Measurements from ENCODE around the gene MYADML2. TPM values are rescaled to one million over a fixed set of nuclear protein-coding genes. Genes with fewer than 3 reads are reported as not detected.
"Not testable (repeated sequence)": the region's sequence is repeated elsewhere in the genome, so short reads cannot be mapped to it uniquely, and the experiment has no call there.

Gene MYADML2
- total RNA-seq, 1 donor from 2014 or later = not detected

DNA sequence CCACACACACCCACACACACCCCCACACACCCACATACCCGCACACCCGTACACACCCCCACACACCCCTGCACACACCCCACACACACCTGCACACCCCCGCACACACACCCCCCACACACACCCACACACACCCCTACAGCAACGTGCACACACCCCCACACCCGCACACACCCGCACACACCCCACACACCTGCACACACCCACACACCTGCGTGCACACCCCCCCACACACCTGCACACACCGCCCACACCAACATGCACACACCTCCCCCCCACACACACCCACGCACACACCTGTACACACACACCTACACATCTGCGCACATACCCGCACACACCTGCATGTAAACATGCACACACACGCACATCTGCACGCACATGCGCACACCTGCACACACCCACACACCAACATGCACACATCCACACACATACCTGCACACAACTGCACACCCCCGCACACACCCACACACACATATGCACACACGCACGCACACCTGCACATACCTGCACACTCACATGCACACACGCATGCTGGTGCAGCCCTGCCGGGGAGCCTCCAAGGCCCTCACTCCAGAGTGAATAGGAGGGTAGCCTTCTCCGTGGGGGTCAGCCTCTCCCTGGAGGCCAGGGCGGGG lies 37.9 kb upstream of the MYADML2 start:
- FAIRE-seq = peak; percentile 75
- H3K36me3 ChIP-seq (ENCODE audit: control insufficient read depth, insufficient read depth, low read length) = peaks cover 6% of the 10 kb centered on the region
- no peaks in the 10 kb centered on the region for H3K27me3 ChIP-seq (ENCODE audit: control insufficient read depth, insufficient read depth, low read length)
- TF ChIP-seq, protein P1, sequence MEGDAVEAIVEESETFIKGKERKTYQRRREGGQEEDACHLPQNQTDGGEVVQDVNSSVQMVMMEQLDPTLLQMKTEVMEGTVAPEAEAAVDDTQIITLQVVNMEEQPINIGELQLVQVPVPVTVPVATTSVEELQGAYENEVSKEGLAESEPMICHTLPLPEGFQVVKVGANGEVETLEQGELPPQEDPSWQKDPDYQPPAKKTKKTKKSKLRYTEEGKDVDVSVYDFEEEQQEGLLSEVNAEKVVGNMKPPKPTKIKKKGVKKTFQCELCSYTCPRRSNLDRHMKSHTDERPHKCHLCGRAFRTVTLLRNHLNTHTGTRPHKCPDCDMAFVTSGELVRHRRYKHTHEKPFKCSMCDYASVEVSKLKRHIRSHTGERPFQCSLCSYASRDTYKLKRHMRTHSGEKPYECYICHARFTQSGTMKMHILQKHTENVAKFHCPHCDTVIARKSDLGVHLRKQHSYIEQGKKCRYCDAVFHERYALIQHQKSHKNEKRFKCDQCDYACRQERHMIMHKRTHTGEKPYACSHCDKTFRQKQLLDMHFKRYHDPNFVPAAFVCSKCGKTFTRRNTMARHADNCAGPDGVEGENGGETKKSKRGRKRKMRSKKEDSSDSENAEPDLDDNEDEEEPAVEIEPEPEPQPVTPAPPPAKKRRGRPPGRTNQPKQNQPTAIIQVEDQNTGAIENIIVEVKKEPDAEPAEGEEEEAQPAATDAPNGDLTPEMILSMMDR (IDR thresholded peaks at IDR 0.05; ENCODE audit: insufficient read depth, low read length, severe bottlenecking) = no peak
- DNase-seq (ENCODE audit: low read depth) = no peak
- no peak overlapping the region for H3K4me3 ChIP-seq (ENCODE audit: low read depth, low read length)

- H3K4me3 ChIP-seq (ENCODE audit: low read depth, low read length) = no peak overlapping the region
- TF ChIP-seq, protein P1 (IDR thresholded peaks at IDR 0.05; ENCODE audit: insufficient read depth, low read length, severe bottlenecking) = no peak
- DNase-seq (ENCODE audit: low read depth) (no peak), FAIRE-seq (no peak)
- H3K27me3 ChIP-seq (ENCODE audit: control insufficient read depth, insufficient read depth, low read length) = no peaks in the 10 kb centered on the region
- H3K36me3 ChIP-seq (ENCODE audit: control insufficient read depth, insufficient read depth, low read length) = peaks cover 6% of the 10 kb centered on the region
Observed at GRCh38 chr17:81983639-81984373, 36.8 kb upstream of the MYADML2 start.

DNA sequence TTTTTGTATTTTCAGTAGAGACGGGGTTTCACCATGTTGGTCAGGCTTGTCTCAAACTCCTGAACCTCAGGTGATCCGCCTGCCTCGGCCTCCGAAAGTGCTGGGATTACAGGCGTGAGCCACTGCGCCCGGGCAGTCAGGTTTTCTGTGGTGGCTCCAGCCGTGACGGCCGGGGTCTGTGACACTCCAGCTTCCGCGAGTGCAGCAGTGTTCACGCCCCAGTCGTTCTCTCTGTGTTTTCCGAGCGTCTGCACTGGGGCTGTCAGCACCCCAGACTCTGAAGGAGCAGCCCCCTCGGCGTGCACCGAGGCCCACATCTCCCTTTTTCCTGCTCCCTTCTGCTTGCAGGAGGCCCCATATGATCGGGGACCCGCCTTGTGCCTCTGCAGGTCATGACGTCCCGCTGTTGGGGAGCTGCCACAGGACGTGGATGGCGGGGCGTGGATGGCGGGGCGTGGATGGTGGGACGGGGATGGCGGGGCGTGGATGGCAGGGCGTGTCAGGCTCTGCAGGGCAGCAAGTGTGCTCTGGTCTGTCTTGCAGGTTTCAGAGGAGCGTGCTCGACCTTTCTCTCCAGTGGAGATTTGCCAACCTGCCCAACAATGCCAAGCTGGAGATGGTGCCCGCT lies 36.1 kb upstream of the MYADML2 start:
- no peak for DNase-seq (ENCODE audit: low read depth)
- TF ChIP-seq, protein P1 (IDR thresholded peaks at IDR 0.05; ENCODE audit: insufficient read depth, low read length, severe bottlenecking) = no peak
- H3K27me3 ChIP-seq (ENCODE audit: control insufficient read depth, insufficient read depth, low read length) = no peaks in the 10 kb centered on the region
- FAIRE-seq = no peak
- H3K4me3 ChIP-seq (ENCODE audit: low read depth, low read length) = no peak overlapping the region
- H3K36me3 ChIP-seq (ENCODE audit: control insufficient read depth, insufficient read depth, low read length) = peaks cover 6% of the 10 kb centered on the region

DNA sequence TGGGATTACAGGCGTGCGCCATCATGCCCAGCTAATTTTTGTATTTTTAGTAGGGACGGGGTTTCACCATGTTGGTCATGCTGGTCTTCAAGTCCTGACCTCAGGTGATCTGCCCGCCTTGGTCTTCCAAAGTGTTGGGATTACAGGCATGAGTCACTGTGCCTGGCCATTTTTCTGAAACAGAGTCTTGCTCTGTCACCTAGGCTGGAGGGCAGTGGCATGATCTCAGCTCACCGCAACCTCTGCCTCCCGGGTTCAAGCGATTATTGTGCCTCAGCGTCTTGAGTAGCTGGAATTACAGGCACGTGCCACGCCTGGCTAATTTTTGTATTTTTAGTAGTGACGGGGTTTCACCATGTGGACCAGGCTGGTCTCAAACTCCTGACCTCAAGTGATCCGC lies 34.5 kb upstream of the MYADML2 start:
- DNase-seq (ENCODE audit: low read depth); FAIRE-seq; H3K4me3 ChIP-seq (ENCODE audit: low read depth, low read length); H3K36me3 ChIP-seq (ENCODE audit: control insufficient read depth, insufficient read depth, low read length); H3K27me3 ChIP-seq (ENCODE audit: control insufficient read depth, insufficient read depth, low read length): not testable (repeated sequence)

GRCh38 chr17:81980707-81981343 lies 33.8 kb upstream of the MYADML2 start:
- Histone ChIP-seq H3K27me3 (ENCODE audit: control insufficient read depth, insufficient read depth, low read length) (no peaks in the 10 kb centered on the region), H3K36me3 (ENCODE audit: control insufficient read depth, insufficient read depth, low read length) (peaks cover 5% of the 10 kb centered on the region), H3K4me3 (ENCODE audit: low read depth, low read length) (no peak overlapping the region)
- TF ChIP-seq, protein P1 (IDR thresholded peaks at IDR 0.05; ENCODE audit: insufficient read depth, low read length, severe bottlenecking) = no peak
- DNase-seq (ENCODE audit: low read depth) (peak; percentile 43), FAIRE-seq (no peak)

- DNase-seq (ENCODE audit: low read depth) (no peak), FAIRE-seq (no peak)
- Histone ChIP-seq H3K27me3 (ENCODE audit: control insufficient read depth, insufficient read depth, low read length) (no peaks in the 10 kb centered on the region), H3K36me3 (ENCODE audit: control insufficient read depth, insufficient read depth, low read length) (peaks cover 1% of the 10 kb centered on the region), H3K4me3 (ENCODE audit: low read depth, low read length) (no peak overlapping the region)
- TF ChIP-seq, protein P1 (IDR thresholded peaks at IDR 0.05; ENCODE audit: insufficient read depth, low read length, severe bottlenecking) = no peak
Observed at GRCh38 chr17:81980122-81980521, 33.1 kb upstream of the MYADML2 start.
